PFSK-1 (cell line): ENCODE data around the gene SLC5A10.

Experiments
- POLR2AphosphoS5 ChIP-seq: IDR thresholded peaks from 2 replicates; pipeline ENCODE4 v1.6.1; 2012; ENCODE audit warnings: low read depth, mild to moderate bottlenecking, control low read depth, low read length, moderate library complexity
- SIN3A ChIP-seq: IDR thresholded peaks from 2 replicates; pipeline ENCODE4 v1.6.1; 2012; ENCODE audit warnings: mild to moderate bottlenecking, low read length, moderate library complexity, borderline replicate concordance; ENCODE audit not compliant: insufficient read depth
- TAF1 ChIP-seq: IDR thresholded peaks from 2 replicates; pipeline ENCODE4 v1.6.1; 2012; ENCODE audit warnings: low read length, control low read depth, borderline replicate concordance; ENCODE audit not compliant: insufficient read depth
- TF ChIP-seq, protein P1 (sequence below), 2 experiments: IDR thresholded peaks; 2 replicates each; pipeline versions ENCODE4 v1.6.1 to v1.8.0; 2011 to 2012; ENCODE audit warnings: low read depth in 2 of 2, low read length in 2 of 2, control low read depth in 1 of 2, inconsistent platforms in 1 of 2, mild to moderate bottlenecking in 1 of 2, moderate library complexity in 1 of 2; ENCODE audit not compliant: insufficient read depth in 1 of 2

GRCh38 chr17:19020016-19020415 lies 68.1 kb downstream of the SLC5A10 start:
- TF ChIP-seq, protein P1, sequence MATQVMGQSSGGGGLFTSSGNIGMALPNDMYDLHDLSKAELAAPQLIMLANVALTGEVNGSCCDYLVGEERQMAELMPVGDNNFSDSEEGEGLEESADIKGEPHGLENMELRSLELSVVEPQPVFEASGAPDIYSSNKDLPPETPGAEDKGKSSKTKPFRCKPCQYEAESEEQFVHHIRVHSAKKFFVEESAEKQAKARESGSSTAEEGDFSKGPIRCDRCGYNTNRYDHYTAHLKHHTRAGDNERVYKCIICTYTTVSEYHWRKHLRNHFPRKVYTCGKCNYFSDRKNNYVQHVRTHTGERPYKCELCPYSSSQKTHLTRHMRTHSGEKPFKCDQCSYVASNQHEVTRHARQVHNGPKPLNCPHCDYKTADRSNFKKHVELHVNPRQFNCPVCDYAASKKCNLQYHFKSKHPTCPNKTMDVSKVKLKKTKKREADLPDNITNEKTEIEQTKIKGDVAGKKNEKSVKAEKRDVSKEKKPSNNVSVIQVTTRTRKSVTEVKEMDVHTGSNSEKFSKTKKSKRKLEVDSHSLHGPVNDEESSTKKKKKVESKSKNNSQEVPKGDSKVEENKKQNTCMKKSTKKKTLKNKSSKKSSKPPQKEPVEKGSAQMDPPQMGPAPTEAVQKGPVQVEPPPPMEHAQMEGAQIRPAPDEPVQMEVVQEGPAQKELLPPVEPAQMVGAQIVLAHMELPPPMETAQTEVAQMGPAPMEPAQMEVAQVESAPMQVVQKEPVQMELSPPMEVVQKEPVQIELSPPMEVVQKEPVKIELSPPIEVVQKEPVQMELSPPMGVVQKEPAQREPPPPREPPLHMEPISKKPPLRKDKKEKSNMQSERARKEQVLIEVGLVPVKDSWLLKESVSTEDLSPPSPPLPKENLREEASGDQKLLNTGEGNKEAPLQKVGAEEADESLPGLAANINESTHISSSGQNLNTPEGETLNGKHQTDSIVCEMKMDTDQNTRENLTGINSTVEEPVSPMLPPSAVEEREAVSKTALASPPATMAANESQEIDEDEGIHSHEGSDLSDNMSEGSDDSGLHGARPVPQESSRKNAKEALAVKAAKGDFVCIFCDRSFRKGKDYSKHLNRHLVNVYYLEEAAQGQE (IDR thresholded peaks at IDR 0.05; ENCODE audit: insufficient read depth in 1 of 2, low read depth in 2 of 2, low read length in 2 of 2), result no peak
- no peak for TF ChIP-seq SIN3A
- no peak for TF ChIP-seq TAF1
- TF ChIP-seq POLR2AphosphoS5, result no peak
